ENCODE results near the gene ZCCHC12. TPM values are rescaled to one million over a fixed set of nuclear protein-coding genes. Genes with fewer than 3 reads are reported as not detected.
"Not testable (repeated sequence)": the region's sequence is repeated elsewhere in the genome, so short reads cannot be mapped to it uniquely, and the experiment has no call there.

ZCCHC12 gene
- total and polyA plus RNA-seq, 8 donors = 0.08 to 0.23 TPM; not detected in 6

DNA sequence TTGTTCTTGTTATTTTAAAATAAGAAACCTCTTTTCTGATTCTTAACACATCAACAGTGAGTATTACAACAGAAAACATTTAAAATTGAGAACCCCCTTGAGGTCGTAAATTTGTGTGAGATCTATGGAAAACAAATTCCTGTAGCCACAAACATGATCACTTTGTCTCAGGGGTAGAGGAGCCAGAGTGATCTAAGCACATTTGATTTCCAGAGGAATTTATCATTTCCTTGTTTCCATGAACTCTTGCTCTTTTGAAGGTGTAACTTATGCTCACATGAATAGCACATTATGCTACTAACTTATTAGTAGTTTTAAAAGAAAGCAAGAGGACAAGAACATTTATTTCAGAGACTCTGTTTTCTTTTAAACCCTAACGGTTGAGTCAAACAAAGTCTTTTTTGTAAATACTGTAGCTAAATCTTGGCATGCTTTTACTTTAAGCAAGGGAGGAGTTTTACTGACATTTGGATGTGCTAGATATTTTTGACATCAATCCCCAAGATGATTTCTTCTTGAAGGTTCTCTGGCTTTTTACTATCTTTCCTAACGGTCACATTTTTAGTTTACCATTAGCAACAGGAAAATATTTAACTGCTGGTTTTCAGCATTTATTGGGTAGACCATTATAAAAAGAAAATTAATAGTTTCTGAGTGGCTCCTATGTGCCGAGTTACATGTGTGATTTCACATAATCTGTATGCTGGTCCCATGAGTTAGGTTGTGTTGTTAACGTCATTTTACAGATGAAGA lies 27.9 kb upstream of the ZCCHC12 start:
- TF ChIP-seq, protein P1, sequence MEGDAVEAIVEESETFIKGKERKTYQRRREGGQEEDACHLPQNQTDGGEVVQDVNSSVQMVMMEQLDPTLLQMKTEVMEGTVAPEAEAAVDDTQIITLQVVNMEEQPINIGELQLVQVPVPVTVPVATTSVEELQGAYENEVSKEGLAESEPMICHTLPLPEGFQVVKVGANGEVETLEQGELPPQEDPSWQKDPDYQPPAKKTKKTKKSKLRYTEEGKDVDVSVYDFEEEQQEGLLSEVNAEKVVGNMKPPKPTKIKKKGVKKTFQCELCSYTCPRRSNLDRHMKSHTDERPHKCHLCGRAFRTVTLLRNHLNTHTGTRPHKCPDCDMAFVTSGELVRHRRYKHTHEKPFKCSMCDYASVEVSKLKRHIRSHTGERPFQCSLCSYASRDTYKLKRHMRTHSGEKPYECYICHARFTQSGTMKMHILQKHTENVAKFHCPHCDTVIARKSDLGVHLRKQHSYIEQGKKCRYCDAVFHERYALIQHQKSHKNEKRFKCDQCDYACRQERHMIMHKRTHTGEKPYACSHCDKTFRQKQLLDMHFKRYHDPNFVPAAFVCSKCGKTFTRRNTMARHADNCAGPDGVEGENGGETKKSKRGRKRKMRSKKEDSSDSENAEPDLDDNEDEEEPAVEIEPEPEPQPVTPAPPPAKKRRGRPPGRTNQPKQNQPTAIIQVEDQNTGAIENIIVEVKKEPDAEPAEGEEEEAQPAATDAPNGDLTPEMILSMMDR (IDR thresholded peaks at IDR 0.05) = no peak
- no peak for ATAC-seq
- Histone ChIP-seq H3K36me3 (no peaks in the 10 kb centered on the region), H3K27me3 (peaks cover 0 to 13% (median 0%) of the 10 kb centered on the region in 4 donors), H3K27ac (no peak overlapping the region), H3K9me3 (no peaks in the 10 kb centered on the region), H3K4me3 (no peak overlapping the region), H3K4me1 (no peaks in the 10 kb centered on the region)
- 44 to 56% methylated on average over 5 of the region's 5 CpGs for WGBS, 2 donors
- FAIRE-seq = no peak
- intact Hi-C loops (cut with DNase I) = no loop called here
- DNase-seq = no peak

DNA sequence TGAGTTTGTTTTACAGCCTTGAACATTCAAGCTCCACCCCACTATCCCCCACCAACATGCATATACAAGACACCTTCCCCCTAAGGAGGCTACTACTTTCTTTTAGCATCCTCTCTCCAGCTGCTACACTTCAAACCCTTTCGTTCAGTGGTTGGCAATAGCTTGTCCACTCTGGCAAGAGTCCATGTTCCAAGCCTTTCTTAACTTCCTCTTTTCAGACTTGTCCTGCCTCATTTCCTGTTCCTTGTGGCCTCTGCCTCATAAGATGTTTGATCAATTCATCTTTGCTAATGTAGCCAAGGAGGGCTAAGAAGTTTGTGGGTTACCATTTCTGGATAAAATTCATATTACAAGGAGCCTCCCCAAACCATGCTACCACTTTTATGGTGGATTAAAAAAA lies 20.8 kb upstream of the ZCCHC12 start:
- FAIRE-seq (no peak), DNase-seq (no peak), ATAC-seq (peak in 1 of 4 donors; percentile 34)
- TF ChIP-seq, protein P1 (IDR thresholded peaks at IDR 0.05) = no peak
- no peaks in the 10 kb centered on the region for H3K36me3 ChIP-seq
- WGBS, 2 donors = 17 to 34% methylated on average over 1 of the region's 1 CpG
- intact Hi-C loops (cut with DNase I) = loop anchor here in 1 of 3 donors (10.0 kb wide), 1 partner anchor 158 kb away; no protein-coding TSS in a partner anchor
- no peaks in the 10 kb centered on the region for H3K4me1 ChIP-seq
- no peak overlapping the region for H3K27ac ChIP-seq
- H3K9me3 ChIP-seq = no peaks in the 10 kb centered on the region
- H3K4me3 ChIP-seq = no peak overlapping the region
- H3K27me3 ChIP-seq = no peaks in the 10 kb centered on the region

DNA sequence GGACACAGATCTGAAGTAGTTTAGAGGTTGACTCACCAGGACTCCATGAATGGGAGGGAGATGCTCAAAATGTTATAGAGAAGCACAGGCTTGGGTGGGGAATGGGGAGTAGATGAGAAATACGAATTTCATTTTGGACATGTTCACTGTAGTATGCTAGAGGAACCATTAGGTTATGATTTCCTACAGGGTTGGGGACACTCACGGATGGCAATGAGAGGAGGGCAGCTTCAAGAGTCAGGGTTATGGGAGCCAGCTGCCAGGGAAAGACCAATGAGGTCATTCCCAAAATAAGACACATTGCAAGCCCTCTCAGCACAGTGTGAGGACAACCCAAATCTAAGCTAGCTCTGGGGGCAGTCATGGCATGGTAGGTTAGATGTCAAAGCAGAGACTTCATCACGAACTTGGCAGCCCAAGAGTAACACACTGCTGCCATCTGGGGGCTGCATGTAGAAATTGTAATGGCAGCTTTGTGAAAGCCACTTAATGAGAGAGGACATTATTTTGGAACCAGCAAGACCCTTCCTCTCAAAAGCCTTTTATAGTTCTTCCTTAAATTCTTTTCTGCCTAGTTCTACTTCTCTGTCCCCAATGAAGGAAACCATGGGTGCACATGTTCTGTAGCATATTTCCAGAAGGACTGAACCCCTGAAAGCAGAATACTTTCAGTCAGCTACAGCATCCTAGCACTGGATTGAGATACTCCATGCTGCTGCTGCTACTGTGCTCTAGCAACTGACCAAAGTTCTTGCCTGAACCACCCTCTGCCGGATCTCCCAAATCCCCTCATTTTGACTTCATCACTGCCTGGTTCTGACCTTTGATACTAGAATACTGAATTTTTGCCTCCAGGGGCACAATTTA lies 16.2 kb upstream of the ZCCHC12 start:
- Histone ChIP-seq H3K4me1 (no peaks in the 10 kb centered on the region), H3K27ac (no peak overlapping the region), H3K4me3 (no peak overlapping the region), H3K36me3 (no peaks in the 10 kb centered on the region), H3K9me3 (no peaks in the 10 kb centered on the region), H3K27me3 (no peaks in the 10 kb centered on the region)
- ATAC-seq (peak; percentile 40 to 88 (median 82)), FAIRE-seq (no peak), DNase-seq (peak in 4 of 6 donors; percentile 7 to 49 (median 26))
- TF ChIP-seq, protein P1 (IDR thresholded peaks at IDR 0.05) = peak in 3 of 4 donors; percentile 42 to 55 (median 53)
- intact Hi-C loops (cut with DNase I) = loop anchor here in 1 of 3 donors (10.0 kb wide), 1 partner anchor 163 kb away; no protein-coding TSS in a partner anchor
- 29% methylated on average over 4 of the region's 4 CpGs for WGBS, 2 donors

DNA sequence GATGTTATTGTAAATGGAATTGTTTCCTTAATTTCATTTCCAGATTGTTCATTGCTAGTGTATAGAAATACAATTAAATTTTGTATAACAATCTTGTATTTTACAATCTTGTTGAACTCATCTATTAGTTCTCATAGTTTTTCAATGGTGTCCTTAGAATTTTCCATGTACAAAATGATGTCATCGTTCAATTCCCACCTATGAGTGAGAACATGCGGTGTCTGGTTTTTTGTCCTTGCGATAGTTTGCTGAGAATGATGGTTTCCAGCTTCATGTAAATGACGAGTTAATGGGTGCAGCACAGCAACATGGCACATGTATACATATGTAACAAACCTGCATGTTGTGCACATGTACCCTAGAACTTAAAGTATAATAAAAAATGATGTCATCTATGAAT lies 6.4 kb upstream of the ZCCHC12 start:
- 78 to 84% methylated on average over 4 of the region's 4 CpGs for WGBS, 2 donors
- H3K36me3 ChIP-seq; H3K4me1 ChIP-seq; H3K4me3 ChIP-seq; intact Hi-C loops (cut with DNase I); ATAC-seq; H3K27ac ChIP-seq; DNase-seq; H3K9me3 ChIP-seq: not testable (repeated sequence)
- peak; percentile 70 for FAIRE-seq
- H3K27me3 ChIP-seq = peaks cover 0 to 10% (median 0%) of the 10 kb centered on the region in 4 donors

DNA sequence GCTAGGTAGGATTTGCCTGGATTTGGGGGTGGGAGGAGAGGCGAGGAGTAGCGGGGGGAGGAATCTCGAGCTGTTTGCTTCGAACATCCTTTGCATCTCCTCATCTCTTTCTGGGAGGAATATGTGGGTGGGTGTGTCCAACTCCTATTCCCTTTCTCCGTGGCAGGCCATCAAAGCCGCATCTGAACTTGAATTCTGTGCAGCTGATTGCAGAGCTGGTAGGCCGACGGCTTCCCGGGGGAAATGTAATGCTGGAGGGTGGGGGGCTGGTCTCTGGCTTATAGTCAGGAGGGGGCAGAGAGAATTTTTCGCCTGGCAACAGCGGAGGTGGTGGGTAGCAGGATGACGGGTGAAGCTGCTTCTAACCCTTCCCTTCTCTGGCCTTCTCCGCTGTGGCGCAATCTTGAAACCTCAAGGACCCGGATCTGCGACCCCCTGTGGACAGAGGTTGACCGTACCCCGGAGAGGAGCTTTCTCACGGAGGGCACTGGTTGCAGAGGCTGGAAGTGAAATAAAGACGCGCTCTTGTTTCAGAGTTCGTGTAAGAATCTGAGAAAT lies 628 bp downstream of the ZCCHC12 start:
- H3K36me3 ChIP-seq = no peaks in the 10 kb centered on the region
- ATAC-seq = peak in 1 of 4 donors; percentile 11
- H3K4me1 ChIP-seq = no peaks in the 10 kb centered on the region
- H3K27ac ChIP-seq = no peak overlapping the region
- WGBS, 2 donors = 6 to 36% methylated on average over 20 to 22 of the region's 22 CpGs
- TF ChIP-seq, protein P1 (IDR thresholded peaks at IDR 0.05) = no peak
- intact Hi-C loops (cut with DNase I) = no loop called here
- DNase-seq = no peak
- H3K9me3 ChIP-seq = no peaks in the 10 kb centered on the region
- peaks cover 0 to 39% (median 3%) of the 10 kb centered on the region in 4 donors for H3K27me3 ChIP-seq
- FAIRE-seq = no peak
- H3K4me3 ChIP-seq = peak overlapping the region in 1 of 4 donors; percentile 34
